Cardiac septum (tissue), 1 donor: ENCODE results near the gene AGO4. TPM values are rescaled to one million over a fixed set of nuclear protein-coding genes. Genes with fewer than 3 reads are reported as not detected.
"Not testable (repeated sequence)": the region's sequence is repeated elsewhere in the genome, so short reads cannot be mapped to it uniquely, and the experiment has no call there.

Experiments used
- DNase-seq: peaks from one replicate; pipeline ENCODE4 v3.0.0-alpha.2; 2020; ENCODE audit warnings: low spot score
- intact Hi-C: fragments of 100-400 bp; cut with DNase I; formaldehyde crosslinking; loops from one replicate; pipeline ENCODE4 v1.14.0; 2022
- long read RNA-seq: library from polyadenylated mRNA; unstranded; transcript quantifications from one replicate; pipeline ENCODE4 v2.0.0, GENCODE V29; 2021
- total RNA-seq: library from RNA; stranded (reverse); fragmentation: NEBNext Ultra II Directional; extraction: Animal tissue kit (Norgen Biotek cat#: 25700); gene quantifications from one replicate; pipeline ENCODE4 v1.2.1, GENCODE V29; 2021
- donor health status: DM: no; HTN: no; CAD: no.

AGO4 gene
- 23.9 TPM for total RNA-seq
- long read RNA-seq, full-length matches to known transcripts, result 3 of 20 reads
- long read RNA-seq, partial matches to known transcripts, result 9 of 20 reads
- long read RNA-seq, other reads (novel, unspliced or antisense), result 8 of 20 reads

DNA sequence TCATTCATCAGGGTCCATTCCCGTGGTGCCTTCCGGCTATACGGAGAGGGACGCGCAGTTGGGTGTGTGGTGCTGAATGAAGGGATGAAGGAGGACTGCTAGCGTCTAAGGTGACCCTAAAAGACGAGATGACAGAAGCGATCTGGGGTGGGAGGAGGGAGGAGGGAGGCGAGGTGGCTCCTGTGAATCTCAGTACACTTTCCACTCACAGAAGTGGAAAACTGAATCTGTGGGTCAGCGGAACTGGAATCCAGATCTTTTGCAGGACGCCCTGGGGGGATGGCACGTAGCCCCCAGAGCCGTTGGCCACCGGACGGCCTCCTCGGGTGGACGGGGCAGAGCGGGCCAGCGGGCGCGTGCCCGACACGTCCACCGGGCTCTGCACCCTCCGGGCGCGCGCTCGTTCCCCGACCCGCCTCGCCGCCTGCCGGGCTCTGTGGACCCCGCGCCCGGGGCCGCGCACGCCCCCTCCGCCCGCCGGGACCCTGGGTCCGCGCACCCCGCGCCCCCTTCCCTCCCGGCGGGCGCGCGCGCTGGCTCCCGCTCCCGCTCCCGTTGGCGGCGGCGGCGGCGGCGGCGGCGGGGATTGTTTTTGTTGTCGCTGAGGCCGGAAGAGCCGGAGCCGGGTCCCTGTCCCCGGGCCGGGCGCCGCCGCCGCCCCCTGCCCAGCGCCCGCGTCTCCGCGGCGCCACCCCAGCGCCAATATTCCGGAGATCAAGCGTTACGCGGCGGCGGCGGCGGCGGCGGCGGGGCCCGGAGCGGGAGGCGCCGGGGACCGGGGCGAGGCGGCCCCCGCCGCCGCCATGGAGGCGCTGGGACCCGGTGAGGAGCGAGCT, at the start of gene AGO4:
AGO4 (plus strand) TSS at position 403 of the 836 bp plus-strand sequence; CDS start at position 804, 401 bp downstream.
- intact Hi-C loops, result no loop called here
- DNase-seq, result peak; percentile 85

DNA sequence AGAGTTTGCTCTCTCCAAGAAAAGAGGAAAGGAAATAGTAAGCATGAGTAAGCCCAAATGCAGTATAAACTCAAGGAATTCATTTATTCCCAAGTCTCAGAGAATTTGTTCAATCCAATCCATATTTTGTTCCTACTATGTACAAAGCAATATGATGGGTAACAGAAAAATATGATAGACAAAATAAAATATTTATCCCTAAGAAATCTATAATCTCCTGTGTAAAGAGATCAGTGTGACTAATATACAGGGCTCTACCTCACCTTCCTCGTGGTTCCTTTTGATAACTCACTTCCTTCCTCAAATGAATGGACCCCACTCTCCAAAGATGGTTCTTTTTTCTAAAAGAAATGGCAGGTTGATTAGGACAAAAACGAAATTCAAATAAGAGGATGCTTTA, 45.7 kb upstream of the AGO4 start:
- intact Hi-C loops, result no loop called here
- no peak for DNase-seq

DNA sequence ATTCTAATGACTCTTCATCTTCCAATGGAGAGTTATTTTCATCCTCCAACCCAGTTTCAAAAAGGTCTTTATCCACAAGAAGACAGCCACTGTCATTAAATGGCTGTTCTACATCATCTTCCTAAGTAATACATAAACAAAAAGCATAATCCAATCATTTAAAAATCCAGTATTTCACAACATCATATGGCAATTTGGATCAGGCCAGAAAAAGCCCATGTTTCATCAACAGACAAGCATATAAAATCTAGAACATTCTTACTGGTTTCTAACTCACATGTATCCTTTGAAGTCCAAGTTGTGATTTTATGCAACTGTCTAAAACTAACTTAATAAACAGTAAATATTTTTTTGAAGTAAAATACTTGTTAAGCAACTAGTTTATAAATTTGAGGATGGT, 44.6 kb upstream of the AGO4 start:
- intact Hi-C loops, result no loop called here

DNA sequence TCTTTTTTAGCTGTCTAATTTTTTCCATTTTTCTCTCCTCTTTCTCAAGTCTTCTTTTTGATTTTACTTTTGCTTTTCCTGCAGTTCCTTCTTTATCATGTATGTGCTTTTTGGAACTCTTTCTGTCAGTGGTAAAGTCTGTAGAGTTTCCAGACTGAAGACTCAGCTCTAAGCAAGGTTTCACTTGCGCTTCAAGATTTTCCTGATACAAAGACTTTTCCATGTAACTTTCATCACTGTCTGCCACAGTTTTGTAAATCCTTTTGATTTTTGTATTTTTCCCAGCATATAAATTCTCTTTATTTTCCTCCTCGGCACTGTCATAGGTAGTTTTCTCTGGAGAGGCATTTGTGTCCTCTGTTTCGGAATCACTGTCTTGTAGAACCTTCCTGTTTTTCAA, 43.5 kb upstream of the AGO4 start:
- no peak for DNase-seq
- intact Hi-C loops, result no loop called here

More for the DNA sequence above, 44.6 kb upstream of the AGO4 start:
- DNase-seq, result no peak

DNA sequence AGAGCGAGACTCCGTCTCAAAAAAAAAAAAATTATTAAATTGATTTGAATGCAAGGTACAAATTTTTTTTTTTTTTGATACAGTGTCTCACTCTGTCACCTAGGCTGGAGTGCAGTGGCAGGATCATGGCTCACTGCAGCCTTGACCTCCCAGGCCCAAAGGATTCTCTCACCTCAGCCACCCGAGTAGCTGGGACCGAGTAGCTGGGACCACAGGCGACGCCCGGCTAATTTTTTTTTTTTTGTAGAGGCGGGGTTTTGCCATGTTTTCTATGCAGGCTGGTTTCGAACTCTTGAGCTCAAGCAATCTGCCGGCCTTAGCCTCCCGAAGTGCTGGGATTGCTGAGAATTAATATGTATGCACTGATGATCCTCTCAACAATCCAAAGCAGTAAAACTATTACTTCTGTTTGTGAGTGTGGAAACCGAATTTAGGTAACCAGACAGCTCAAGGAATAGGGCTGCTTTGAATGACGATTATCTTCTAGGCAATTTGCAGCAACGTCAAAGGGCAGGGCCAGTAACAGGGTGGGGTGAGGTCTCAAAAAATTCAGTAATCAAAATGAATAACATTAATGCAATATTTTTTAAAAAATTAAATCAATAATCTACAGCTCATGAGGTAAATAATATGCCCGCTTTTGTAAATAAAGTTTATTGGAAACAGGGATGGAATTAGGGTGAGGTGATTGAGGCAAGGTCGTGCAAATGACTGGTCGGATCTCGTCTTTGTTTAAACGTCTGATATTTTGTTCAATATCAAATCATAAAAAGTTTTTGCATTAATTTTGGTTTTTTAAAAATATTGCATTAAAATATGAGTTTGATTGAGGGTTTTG, 39.2 kb upstream of the AGO4 start:
- no peak for DNase-seq
- intact Hi-C loops, result no loop called here

DNA sequence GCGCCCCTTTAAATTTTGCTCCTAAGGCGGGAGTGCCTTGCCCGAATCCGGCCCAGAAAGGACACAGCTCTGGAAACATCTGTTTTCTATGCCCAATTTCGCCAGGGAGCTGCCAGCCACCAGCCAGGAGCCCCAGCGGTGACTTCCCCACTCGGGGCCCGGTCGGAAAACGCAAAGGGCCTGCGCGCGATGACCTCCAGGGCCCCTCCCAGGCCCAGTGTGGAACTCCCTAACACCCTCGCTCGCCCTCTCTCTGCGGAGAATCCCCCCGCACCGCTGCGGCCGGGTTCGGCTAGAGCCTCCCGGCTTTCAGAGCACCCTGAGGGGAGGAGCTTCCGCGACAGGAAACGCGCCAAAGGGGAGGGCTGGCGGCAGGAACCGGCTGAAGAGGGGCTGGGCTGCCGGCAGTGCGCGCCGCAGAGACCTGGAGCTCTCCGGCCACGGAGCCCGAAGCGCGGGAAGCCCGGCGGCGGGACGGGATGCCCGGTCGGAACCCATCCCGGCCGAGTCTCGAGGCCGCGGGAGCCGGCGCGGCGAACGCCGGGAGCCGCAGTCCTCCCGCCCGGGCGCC, 38.5 kb upstream of the AGO4 start:
- intact Hi-C loops, result no loop called here

DNA sequence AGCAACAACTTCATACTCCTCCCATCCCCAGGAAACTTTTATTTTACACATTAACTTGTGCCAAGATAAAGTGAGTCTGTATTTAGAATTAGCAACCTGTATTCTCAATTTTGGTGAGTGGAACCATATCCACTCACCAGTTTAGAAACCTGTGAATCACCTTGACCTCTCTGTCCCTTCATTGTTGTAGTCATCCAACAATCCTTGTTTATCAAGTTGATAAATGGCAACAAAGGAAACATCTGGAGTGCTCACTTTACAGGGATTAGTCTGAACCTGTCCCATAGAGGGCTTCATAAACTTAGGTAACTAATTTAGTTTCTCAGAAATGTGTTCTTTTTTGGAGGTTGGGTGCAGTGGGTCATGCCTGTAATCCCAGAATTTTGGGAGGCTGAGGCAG, 34.1 kb upstream of the AGO4 start:
- DNase-seq, result no peak
- intact Hi-C loops, result loop anchor here (2.0 kb wide), 1 partner anchor 205 kb away; no protein-coding TSS in a partner anchor

More for the DNA sequence above, 38.5 kb upstream of the AGO4 start:
- peak; percentile 94 for DNase-seq

DNA sequence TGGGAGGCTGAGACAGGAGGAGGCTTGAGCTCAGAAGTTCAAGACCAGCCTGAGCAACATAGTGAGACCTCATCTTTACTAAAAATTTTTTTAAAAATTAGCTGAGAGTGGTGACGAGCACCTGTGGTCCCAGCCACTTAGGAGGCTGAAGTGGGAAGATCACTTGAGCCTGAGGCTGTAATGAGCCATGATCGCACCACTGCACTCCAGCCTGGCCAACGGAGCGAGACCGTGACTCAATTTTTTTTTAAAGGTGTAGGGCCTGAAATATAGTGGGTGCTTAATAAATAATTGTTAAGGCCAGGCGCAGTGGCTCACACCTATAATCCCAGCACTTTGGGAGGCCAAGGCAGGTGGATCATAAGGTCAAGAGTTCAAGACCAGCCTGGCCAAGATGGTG, 31.6 kb upstream of the AGO4 start:
- intact Hi-C loops, result not testable (repeated sequence)

DNA sequence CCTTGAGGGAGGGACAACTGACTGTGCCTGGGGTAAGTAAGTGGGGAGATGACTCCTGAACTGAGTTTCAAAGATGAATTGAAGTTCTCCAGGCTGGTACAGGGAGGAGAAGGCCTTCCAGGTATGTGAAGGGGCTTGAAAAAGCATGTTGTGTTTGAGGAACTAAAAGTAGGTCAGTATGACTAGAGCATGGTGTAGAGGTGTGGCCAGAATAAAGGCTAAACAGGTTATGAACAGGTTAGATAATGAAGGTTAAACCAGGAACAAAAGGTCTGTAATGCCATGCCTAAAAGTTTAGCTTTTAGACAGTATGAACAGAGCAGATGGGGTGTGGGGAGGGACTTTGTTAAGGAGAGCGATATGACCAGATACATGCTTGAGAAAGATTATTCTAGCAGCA, 30.7 kb upstream of the AGO4 start:
- DNase-seq, result no peak
- intact Hi-C loops, result no loop called here

More for the DNA sequence above, 31.6 kb upstream of the AGO4 start:
- not testable (repeated sequence) for DNase-seq

DNA sequence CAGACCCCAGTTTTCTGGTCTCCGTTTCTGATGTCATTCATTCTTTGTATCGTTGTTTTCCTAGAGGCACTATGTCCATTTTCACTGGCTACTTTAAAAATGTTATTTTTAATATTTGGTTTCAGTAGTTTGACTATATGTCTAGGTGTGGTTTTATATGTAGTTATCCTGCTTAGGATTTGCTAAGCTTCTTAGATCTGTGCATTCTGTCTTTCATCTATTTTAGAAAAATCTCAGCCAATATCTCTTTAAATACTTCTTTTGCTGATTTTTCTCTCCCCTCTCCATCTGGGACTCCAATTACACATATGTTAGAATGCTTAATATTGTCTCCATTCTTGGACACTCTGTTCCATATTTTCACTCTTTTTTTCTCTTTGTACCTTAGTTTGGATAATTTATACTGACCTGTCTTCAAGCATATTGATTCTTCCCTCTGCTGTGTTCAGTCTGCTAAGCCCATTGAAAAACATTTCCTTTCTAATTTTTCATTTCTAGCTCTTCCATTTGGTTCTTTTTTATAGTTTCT, 24.7 kb upstream of the AGO4 start:
- intact Hi-C loops, result no loop called here
- no peak for DNase-seq

DNA sequence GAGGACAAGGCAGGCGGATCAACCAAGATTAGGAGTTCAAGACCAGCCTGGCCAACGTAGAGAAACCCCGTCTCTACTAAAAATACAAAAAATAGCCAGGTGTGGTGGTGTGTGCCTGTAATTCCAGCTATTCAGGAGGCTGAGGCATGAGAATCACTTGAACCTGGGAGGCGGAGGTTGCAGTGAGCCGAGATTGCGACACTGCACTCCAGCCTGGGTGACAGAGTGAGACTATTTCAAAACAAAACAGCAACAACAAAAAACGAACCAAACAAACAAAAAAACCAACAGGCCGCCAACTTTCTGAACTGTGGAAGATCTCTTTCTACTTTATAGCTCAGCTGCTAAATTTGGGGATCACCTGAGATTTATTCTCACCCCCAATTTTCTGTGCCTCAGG, 23.5 kb upstream of the AGO4 start:
- DNase-seq, intact Hi-C loops: not testable (repeated sequence)

DNA sequence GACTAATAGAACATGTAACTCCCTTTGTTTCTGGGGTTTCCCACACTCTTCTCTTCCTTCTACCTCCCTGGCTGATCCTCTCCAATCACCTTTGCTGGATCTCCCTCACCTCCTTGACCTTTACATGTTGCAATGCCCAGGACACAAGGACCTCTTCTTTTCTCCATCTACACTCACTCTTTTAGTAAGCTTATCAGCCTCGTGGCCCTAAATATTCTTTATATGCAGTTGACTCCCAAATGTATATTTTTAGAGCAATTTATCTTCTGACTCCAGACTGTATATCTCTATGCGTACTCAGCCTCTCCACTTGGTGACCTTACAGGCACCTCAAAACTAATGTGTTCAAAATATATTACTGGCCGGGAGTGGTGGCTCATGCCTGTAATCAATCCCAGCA, 19.7 kb upstream of the AGO4 start:
- DNase-seq, result no peak
- intact Hi-C loops, result no loop called here

DNA sequence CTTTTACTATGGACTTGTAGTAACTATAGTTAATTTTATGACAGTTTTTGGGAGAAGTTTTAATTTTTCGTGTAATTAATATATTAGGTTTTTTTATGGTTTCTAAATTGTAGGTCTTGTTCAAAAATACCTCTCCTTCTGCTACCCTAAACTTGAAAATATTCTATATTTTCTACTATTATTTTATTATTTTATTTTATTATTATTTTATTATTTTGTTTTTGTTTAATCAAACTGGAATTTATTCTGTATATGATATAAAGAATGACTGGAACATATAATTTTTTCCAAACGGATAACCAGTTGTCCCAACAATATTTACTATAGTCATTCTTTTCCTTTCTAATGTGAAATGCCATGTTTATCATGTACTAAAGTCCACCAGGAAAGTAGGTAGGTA, 17.1 kb upstream of the AGO4 start:
- intact Hi-C loops, result no loop called here
- DNase-seq, result no peak

DNA sequence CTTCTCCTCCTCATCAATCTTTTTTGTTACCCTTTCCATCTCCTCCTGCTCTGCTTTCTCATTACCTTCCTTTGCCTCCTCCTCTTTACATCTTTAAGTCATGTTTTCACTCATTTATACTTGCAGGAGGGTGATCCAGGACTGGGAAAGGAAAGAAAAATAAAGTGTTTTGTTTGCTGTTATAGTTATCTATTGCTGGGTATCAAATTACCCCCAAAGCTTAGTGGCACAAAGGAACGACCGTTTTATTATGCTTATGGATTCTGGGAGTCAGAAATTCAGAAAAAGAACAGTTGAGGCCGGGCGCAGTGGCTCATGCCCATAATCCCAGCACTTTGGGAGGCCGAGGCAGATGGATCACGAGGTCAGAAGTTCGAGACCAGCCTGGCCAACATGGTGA, 12.5 kb upstream of the AGO4 start:
- intact Hi-C loops, result no loop called here
- DNase-seq, result no peak

DNA sequence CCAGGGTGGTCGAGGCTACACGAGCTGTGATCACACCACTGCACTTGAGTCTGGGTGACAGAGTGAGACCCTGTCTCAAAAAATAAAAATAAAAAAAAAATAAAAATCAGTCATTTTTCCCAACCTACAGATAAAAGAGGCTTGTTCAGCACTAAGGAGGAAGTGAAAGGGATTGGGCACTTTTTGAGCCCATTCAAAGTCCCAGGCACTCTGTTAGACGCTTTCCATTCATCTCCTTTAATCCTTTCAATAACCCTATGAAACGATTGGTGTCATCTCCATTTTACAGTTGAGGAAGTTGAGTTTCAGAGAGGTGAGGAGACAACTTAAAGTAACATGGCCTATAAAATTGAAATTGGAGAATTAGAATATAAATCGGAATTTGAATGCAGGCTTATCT, 10.4 kb upstream of the AGO4 start:
- no peak for DNase-seq
- intact Hi-C loops, result no loop called here

DNA sequence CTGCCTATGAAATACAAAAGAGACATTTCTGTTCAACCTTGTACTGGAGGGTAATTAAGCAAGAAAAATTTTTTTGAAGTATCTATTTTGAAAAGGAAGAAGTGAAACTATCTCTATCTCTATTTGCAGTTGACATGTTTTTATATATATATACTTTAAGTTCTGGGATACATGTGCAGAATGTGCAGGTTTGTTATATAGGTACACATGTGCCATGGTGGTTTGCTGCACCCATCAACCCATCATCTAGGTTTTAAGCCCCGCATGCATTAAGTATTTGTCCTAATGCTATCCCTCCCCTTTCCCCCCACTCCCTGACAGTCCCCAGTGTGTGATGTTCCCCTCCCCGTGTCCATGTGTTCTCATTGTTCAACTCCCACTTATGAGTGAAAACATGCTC, 9.8 kb upstream of the AGO4 start:
- DNase-seq, intact Hi-C loops: not testable (repeated sequence)

DNA sequence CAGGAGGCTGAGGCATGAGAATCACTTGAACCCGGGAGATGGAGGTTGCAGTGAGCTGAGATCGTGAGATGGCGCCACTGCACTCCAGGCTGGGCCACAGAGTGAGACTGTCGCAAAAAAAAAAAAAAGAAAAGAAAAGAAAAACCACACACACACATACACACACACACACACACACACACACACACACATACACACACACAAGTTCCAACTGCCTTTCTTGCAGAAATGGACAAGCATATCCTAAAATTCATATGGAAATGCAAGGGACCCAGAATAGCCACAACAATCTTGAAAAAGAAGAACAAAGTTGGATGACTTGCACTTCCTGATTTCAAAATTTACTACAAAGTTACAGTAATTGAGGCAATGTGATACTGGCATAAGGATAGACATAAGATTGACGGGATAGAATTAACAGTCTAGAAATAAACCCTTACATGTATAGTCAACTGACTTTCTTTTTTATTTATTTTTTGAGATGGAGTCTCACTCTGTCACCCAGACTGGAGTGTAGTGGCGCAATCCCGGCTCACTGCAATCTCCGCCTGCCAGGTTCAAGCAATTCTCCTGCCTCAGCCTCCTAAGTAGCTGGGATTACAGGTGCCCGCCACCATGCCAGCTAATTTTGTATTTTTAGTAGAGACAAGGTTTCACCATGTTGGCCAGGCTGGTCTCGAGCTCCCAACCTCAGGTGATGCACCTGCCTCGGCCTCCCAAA, 7.5 kb upstream of the AGO4 start:
- DNase-seq, intact Hi-C loops: not testable (repeated sequence)

DNA sequence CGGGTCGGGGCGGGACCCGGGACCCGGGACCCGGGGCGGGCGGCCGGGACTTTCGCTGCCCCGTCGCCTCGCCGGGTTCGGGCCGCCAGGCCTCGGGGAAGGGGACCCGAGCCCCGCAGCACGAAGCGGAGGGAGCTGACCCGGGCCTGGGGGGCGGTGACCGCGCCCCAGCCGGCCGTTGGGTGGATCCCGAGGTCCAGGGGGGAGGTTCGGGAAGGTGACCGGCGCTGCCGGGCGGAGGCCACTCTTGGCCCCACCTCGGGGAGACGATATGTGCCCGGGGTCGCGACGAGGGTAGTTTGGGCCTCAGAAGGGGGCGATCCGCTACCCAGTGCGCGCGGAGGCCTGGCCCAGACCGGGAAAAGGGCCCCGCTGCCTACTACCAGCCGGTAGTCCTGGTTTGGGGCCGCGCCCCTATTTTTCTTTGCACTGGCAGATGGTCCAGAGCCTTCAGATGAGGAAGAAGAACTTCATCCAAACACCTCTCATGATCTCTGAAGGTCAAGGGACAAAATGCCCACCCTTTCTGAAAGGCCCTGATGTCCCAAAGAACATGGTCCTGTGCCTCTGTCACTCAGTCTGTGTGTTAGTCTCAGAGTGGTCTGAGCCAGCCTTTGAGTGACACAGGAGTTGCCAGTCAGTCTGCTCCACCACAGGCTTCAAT, 766 bp downstream of the AGO4 start:
- intact Hi-C loops, result no loop called here
- peak; percentile 78 for DNase-seq
